SW480 (cell line): Measurements from ENCODE around the gene AGPS.

Source experiments
- DNase-seq: peaks from one replicate; pipeline ENCODE4 v3.0.0-alpha.2; 2016; ENCODE audit warnings: low spot score

The AGPS gene

GRCh38 chr2:177552422-177553175 lies 160.0 kb downstream of the AGPS start:
- peak; percentile 87 for DNase-seq

- DNase-seq, result peak; percentile 29
Measured at GRCh38 chr2:177553176-177553884, 160.8 kb downstream of the AGPS start.

- DNase-seq, result no peak
Measured at GRCh38 chr2:177554365-177554764, 161.8 kb downstream of the AGPS start.

- DNase-seq, result no peak
Measured at GRCh38 chr2:177556153-177556552, 163.6 kb downstream of the AGPS start.

GRCh38 chr2:177557794-177558193 lies 165.2 kb downstream of the AGPS start:
- no peak for DNase-seq

GRCh38 chr2:177559638-177560037 lies 167.1 kb downstream of the AGPS start:
- DNase-seq, result no peak

GRCh38 chr2:177568390-177568789 lies 175.8 kb downstream of the AGPS start:
- DNase-seq, result no peak

GRCh38 chr2:177568893-177569292 lies 176.3 kb downstream of the AGPS start:
- DNase-seq, result no peak

GRCh38 chr2:177572236-177572671 lies 179.7 kb downstream of the AGPS start:
- DNase-seq, result no peak

- no peak for DNase-seq
Measured at GRCh38 chr2:177573120-177573519, 180.5 kb downstream of the AGPS start.

- DNase-seq, result no peak
Measured at GRCh38 chr2:177574356-177574755, 181.8 kb downstream of the AGPS start.

- DNase-seq, result no peak
Measured at GRCh38 chr2:177575358-177575757, 182.8 kb downstream of the AGPS start.

GRCh38 chr2:177577075-177577474 lies 184.5 kb downstream of the AGPS start:
- no peak for DNase-seq

GRCh38 chr2:177578454-177578853 lies 185.9 kb downstream of the AGPS start:
- DNase-seq, result no peak

GRCh38 chr2:177579486-177580036 lies 187.0 kb downstream of the AGPS start:
- no peak for DNase-seq

- no peak for DNase-seq
Measured at GRCh38 chr2:177582000-177582399, 189.4 kb downstream of the AGPS start.

- DNase-seq, result no peak
Measured at GRCh38 chr2:177584030-177584692, 191.6 kb downstream of the AGPS start.

- no peak for DNase-seq
Measured at GRCh38 chr2:177585234-177585863, 192.8 kb downstream of the AGPS start.

- DNase-seq, result no peak
Measured at GRCh38 chr2:177586154-177586553, 193.6 kb downstream of the AGPS start.

- no peak for DNase-seq
Measured at GRCh38 chr2:177587371-177587770, 194.8 kb downstream of the AGPS start.

GRCh38 chr2:177588671-177589070 lies 196.1 kb downstream of the AGPS start:
- DNase-seq, result no peak

- DNase-seq, result no peak
Measured at GRCh38 chr2:177589186-177589585, 196.6 kb downstream of the AGPS start.
